ENCODE results near the gene CXCR2.

CXCR2 gene

DNA sequence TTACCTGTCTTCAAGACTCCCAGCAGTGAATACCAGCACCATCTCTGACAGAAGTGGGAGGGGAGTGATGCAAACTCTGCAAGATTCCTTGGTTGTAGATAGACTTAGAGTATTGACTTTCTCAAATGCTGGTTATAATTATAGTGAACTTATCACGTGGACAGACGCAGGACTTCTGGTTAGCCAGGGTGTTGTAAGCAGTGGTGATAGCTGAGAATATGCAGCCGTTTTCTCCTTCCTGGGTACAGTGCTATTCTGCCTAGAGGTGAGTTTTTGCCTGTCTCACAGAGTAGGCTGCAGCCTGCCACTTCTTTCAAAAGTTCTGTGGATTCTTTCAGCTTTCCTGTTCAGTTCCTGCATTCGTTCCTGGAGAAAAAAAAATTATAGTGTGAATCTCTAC lies 733 bp upstream of the CXCR2 start:
- TF ChIP-seq, protein P1, sequence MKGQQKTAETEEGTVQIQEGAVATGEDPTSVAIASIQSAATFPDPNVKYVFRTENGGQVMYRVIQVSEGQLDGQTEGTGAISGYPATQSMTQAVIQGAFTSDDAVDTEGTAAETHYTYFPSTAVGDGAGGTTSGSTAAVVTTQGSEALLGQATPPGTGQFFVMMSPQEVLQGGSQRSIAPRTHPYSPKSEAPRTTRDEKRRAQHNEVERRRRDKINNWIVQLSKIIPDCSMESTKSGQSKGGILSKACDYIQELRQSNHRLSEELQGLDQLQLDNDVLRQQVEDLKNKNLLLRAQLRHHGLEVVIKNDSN (IDR thresholded peaks at IDR 0.05) = no peak
- TF ChIP-seq NFIC (IDR thresholded peaks at IDR 0.05) (no peak), TCF12 (IDR thresholded peaks at IDR 0.05; ENCODE audit: low read depth) (no peak), EP300 (IDR thresholded peaks at IDR 0.05; ENCODE audit: borderline replicate concordance) (no peak), CEBPB (IDR thresholded peaks at IDR 0.05) (no peak), ZBTB7A (IDR thresholded peaks at IDR 0.05; ENCODE audit: low read depth) (no peak), TAF1 (IDR thresholded peaks at IDR 0.05; ENCODE audit: low read depth) (no peak), YY1 (IDR thresholded peaks at IDR 0.05; ENCODE audit: low read depth) (no peak), RAD21 (IDR thresholded peaks at IDR 0.05; ENCODE audit: low read depth) (no peak), FOXM1 (IDR thresholded peaks at IDR 0.05; ENCODE audit: borderline replicate concordance, low read depth) (no peak), TEAD4 (IDR thresholded peaks at IDR 0.05) (no peak), EGR1 (IDR thresholded peaks at IDR 0.05) (no peak), CREB1 (IDR thresholded peaks at IDR 0.05; ENCODE audit: low read depth) (no peak)
- TF ChIP-seq, protein P2, sequence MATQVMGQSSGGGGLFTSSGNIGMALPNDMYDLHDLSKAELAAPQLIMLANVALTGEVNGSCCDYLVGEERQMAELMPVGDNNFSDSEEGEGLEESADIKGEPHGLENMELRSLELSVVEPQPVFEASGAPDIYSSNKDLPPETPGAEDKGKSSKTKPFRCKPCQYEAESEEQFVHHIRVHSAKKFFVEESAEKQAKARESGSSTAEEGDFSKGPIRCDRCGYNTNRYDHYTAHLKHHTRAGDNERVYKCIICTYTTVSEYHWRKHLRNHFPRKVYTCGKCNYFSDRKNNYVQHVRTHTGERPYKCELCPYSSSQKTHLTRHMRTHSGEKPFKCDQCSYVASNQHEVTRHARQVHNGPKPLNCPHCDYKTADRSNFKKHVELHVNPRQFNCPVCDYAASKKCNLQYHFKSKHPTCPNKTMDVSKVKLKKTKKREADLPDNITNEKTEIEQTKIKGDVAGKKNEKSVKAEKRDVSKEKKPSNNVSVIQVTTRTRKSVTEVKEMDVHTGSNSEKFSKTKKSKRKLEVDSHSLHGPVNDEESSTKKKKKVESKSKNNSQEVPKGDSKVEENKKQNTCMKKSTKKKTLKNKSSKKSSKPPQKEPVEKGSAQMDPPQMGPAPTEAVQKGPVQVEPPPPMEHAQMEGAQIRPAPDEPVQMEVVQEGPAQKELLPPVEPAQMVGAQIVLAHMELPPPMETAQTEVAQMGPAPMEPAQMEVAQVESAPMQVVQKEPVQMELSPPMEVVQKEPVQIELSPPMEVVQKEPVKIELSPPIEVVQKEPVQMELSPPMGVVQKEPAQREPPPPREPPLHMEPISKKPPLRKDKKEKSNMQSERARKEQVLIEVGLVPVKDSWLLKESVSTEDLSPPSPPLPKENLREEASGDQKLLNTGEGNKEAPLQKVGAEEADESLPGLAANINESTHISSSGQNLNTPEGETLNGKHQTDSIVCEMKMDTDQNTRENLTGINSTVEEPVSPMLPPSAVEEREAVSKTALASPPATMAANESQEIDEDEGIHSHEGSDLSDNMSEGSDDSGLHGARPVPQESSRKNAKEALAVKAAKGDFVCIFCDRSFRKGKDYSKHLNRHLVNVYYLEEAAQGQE (IDR thresholded peaks at IDR 0.05; ENCODE audit: low read depth) = no peak
- TF ChIP-seq, protein P3, sequence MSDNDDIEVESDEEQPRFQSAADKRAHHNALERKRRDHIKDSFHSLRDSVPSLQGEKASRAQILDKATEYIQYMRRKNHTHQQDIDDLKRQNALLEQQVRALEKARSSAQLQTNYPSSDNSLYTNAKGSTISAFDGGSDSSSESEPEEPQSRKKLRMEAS (IDR thresholded peaks at IDR 0.05) = no peak

DNA sequence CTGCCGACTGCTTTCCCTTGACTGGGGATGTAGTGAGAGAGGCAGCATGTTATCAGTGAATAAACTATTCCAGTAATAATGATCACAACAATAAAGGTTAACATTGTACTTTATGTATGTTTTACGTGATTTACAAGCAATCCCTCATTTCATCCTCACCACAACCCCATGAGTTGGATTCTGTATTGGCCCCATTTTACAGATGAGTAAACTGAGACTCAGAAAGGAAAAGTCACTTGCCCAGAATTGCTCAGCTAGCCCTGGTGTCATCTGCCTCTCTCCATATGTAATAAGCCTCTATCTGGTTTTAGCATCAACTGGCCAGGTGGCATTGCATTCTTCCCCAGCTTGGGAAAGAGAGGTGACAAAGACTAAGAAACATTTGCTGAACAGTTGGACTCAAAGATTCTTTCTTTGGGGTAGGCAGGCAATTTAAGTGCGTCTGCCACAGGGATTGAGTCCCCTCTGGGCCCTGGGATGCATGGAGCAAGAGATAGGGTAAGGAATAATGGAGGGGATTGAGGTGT lies 2.2 kb downstream of the CXCR2 start:
- TF ChIP-seq YY1 (IDR thresholded peaks at IDR 0.05; ENCODE audit: low read depth) = no peak
- TF ChIP-seq, protein P3 (IDR thresholded peaks at IDR 0.05) = no peak

DNA sequence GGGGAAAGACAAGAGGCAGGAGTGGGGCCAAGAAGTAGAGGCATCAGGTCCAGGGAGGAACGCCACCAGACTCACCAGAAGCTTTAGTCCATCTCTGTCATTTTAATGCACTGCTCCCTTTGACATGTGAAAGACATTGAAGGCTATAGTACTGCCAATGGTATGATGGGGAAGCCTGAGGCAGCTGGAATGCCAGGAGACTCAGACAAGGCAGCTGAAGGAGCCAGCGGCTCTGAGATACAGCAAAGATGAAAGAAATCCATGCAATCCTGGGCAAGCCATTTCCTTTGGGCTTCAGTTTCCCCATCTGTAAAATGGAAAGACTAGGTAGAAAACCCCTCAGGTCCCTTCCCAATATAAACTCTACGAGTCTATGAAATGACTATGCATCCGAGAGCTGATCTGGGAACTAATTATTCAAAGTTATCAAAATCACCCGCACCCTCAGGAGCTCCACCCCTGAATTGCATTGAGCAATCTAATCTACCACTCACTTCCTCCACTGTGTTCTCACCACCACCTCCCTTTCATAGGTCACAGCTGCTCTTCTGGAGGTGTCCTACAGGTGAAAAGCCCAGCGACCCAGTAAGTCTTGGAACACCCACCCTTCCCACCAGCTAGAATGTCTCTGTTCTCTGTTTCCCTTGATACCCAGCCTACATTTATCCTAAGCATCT lies 3.1 kb downstream of the CXCR2 start:
- no peak for TF ChIP-seq EGR1 (IDR thresholded peaks at IDR 0.05)
- TF ChIP-seq CREB1 (IDR thresholded peaks at IDR 0.05; ENCODE audit: low read depth) = no peak
- no peak for TF ChIP-seq CEBPB (IDR thresholded peaks at IDR 0.05)
- TF ChIP-seq, protein P2 (IDR thresholded peaks at IDR 0.05; ENCODE audit: low read depth) = no peak
- no peak for TF ChIP-seq RAD21 (IDR thresholded peaks at IDR 0.05; ENCODE audit: low read depth)
- no peak for TF ChIP-seq YY1 (IDR thresholded peaks at IDR 0.05; ENCODE audit: low read depth)
- TF ChIP-seq NFIC (IDR thresholded peaks at IDR 0.05) = no peak
- TF ChIP-seq, protein P3 (IDR thresholded peaks at IDR 0.05) = no peak
- no peak for TF ChIP-seq EP300 (IDR thresholded peaks at IDR 0.05; ENCODE audit: borderline replicate concordance)
- TF ChIP-seq TEAD4 (IDR thresholded peaks at IDR 0.05) = no peak
- no peak for TF ChIP-seq TAF1 (IDR thresholded peaks at IDR 0.05; ENCODE audit: low read depth)

DNA sequence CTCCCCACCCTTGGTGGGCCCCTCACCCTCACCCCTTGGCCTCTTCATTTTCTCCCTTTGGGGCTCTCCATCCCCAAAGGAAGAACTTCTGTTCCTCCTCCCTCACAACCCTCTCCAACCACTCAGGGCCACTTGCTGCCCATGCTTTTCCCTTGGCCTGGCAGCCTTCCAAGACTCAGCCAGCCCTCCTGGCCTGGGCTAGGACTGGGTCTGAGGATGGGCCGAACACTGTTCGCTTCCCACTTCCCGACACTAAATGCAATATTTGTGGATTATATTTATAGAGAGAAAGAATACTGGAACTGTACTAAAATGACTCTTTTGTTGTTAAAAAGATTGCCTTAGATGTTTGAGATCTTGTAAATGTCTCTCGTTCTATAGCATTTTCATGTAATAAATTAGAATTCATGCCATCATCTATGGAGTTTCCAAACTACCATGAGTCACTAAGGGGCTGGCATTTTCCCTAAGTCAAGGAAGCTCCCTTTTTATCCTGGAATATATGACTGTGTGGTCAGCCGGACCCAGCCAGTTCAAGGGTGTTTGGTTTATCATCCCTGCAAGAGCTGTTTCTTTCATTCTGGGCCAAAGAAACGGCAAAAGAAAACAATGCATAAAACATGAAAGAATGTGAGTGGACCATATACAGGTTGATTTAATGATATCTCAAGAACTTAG lies 3.8 kb downstream of the CXCR2 start:
- no peak for TF ChIP-seq ZBTB7A (IDR thresholded peaks at IDR 0.05; ENCODE audit: low read depth)
- no peak for TF ChIP-seq TCF12 (IDR thresholded peaks at IDR 0.05; ENCODE audit: low read depth)
- TF ChIP-seq, protein P2 (IDR thresholded peaks at IDR 0.05; ENCODE audit: low read depth) = no peak
- no peak for TF ChIP-seq TEAD4 (IDR thresholded peaks at IDR 0.05)
- TF ChIP-seq FOXM1 (IDR thresholded peaks at IDR 0.05; ENCODE audit: borderline replicate concordance, low read depth) = no peak
- no peak for TF ChIP-seq CREB1 (IDR thresholded peaks at IDR 0.05; ENCODE audit: low read depth)
